ENCODE results near the gene SLC15A3. TPM values are rescaled to one million over a fixed set of nuclear protein-coding genes. Genes with fewer than 3 reads are reported as not detected.

SLC15A3 gene
- total RNA-seq, 4 donors from 2014 or later, result 32.2 to 94.4 (median 64.8) TPM

- Histone ChIP-seq H3K36me3 (peaks cover 0 to 35% (median 26%) of the 10 kb centered on the region in 3 donors), H3K4me1 (peaks cover 0 to 65% (median 36%) of the 10 kb centered on the region in 4 donors), H3K27ac (no peak overlapping the region), H3K4me3 (no peak overlapping the region), H3K27me3 (no peaks in the 10 kb centered on the region), H3K9me3 (no peaks in the 10 kb centered on the region)
- 93% methylated on average over 1 of the region's 1 CpG for WGBS, 2 donors
- TF ChIP-seq POLR2A (IDR thresholded peaks at IDR 0.05), result no peak
- no peak for TF ChIP-seq EP300 (IDR thresholded peaks at IDR 0.05)
- TF ChIP-seq CTCF (IDR thresholded peaks at IDR 0.05), result no peak
- DNase-seq (ENCODE audit: low spot score in 2 of 2), result no peak
Observed at GRCh38 chr11:60917267-60917666, 34.7 kb downstream of the SLC15A3 start.

GRCh38 chr11:60916669-60917206, 35.2 kb downstream of the SLC15A3 start:
- H3K27ac ChIP-seq, result peak overlapping the region in 1 of 4 donors; percentile 98
- H3K36me3 ChIP-seq, result peaks cover 0 to 30% (median 20%) of the 10 kb centered on the region in 3 donors
- DNase-seq (ENCODE audit: low spot score in 2 of 2), result no peak
- no peaks in the 10 kb centered on the region for H3K9me3 ChIP-seq
- H3K4me1 ChIP-seq, result peaks cover 0 to 65% (median 36%) of the 10 kb centered on the region in 4 donors
- H3K27me3 ChIP-seq, result no peaks in the 10 kb centered on the region
- WGBS, 2 donors, result 62 to 67% methylated on average over 3 of the region's 3 CpGs
- no peak overlapping the region for H3K4me3 ChIP-seq
- TF ChIP-seq POLR2A (IDR thresholded peaks at IDR 0.05), result no peak
- TF ChIP-seq EP300 (IDR thresholded peaks at IDR 0.05), result no peak
- no peak for TF ChIP-seq CTCF (IDR thresholded peaks at IDR 0.05)

DNA sequence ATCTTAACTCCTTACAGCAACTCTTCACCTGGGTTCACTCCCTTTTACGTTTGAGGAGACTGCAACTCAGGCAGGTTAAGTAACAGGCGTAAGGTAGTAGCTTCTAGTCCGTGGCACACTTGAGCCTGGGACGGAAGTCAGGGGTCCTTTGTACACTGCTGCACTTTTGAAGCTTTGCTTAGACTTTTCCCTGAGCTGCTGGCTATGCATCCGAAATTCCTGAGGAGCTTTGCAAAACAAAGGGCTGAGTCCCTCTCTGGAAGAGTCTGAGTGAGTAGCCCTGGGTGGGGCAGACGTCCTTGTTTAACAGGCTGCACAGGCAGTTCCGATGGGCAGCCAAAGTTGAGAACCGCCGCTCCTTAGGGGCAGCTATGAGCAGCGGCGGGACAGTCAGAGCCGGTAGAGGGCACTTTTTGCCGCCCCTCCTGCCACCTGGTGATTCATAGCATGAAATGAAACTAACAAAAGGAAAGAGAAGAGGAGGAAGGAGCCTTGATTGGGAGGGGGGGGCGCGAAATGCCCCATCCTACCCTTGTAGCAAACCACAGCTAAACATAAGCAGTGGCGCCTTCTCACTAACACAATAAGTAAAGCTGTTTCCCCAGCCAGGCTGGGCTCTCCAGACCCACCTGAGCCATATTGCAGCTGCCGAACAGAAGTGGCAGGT, 36.6 kb downstream of the SLC15A3 start:
- Histone ChIP-seq H3K27me3 (no peaks in the 10 kb centered on the region), H3K4me1 (peaks cover 0 to 65% (median 36%) of the 10 kb centered on the region in 4 donors), H3K4me3 (peak overlapping the region; percentile 69 to 94 (median 72)), H3K36me3 (peaks cover 0 to 16% (median 7%) of the 10 kb centered on the region in 3 donors), H3K27ac (peak overlapping the region in 3 of 4 donors; percentile 85 to 99 (median 98)), H3K9me3 (no peaks in the 10 kb centered on the region)
- peak in 4 of 5 experiments; percentile 10 to 26 (median 24) for TF ChIP-seq CTCF (IDR thresholded peaks at IDR 0.05)
- no peak for TF ChIP-seq POLR2A (IDR thresholded peaks at IDR 0.05)
- TF ChIP-seq EP300 (IDR thresholded peaks at IDR 0.05), result peak in 1 of 2 donors; percentile 36
- peak; percentile 34 to 45 for DNase-seq (ENCODE audit: low spot score in 2 of 2)
- 6 to 8% methylated on average over 17 of the region's 17 CpGs for WGBS, 2 donors

DNA sequence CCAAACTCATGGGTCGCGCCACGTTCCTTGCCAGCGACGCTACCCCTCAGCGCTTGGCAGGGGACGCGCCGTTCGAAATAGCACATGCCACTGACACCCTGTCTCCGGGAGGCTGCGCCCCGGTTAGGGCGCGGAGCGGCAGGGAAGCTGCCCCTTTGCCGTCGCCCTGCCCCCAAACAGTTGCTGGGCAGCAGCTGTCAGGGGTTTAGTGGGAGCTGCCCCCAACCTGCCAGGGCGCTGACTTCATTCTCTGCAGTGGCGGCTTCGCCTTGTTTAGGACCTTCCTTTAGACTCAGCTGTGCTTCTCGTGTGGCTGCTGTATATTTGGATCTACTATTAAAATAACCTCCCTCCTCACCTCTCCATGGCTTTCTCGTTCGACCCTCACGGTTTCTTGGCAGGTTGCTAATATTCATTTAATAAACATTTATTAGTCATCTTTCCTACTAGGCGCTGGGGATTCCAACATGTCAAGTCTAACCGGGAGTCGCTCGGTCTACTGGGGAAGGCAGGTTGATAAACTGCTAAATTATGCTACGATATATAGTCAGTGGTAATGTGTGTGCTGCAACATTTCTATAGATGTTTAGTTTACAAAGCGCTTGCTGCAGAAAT, 37.2 kb downstream of the SLC15A3 start:
- Histone ChIP-seq H3K9me3 (no peaks in the 10 kb centered on the region), H3K36me3 (peaks cover 0 to 10% (median under 1%) of the 10 kb centered on the region in 3 donors), H3K27ac (peak overlapping the region; percentile 73 to 99 (median 92)), H3K27me3 (no peaks in the 10 kb centered on the region), H3K4me1 (peaks cover 0 to 62% (median 34%) of the 10 kb centered on the region in 4 donors), H3K4me3 (peak overlapping the region; percentile 69 to 94 (median 72))
- DNase-seq (ENCODE audit: low spot score in 2 of 2), result no peak
- TF ChIP-seq CTCF (IDR thresholded peaks at IDR 0.05) (no peak), POLR2A (IDR thresholded peaks at IDR 0.05) (no peak), EP300 (IDR thresholded peaks at IDR 0.05) (no peak)
- WGBS, 2 donors, result 0 to 1% methylated on average over 15 to 18 of the region's 31 CpGs
